HG02870 (cell line): Measurements from ENCODE around the gene SIK1.
"Not testable (repeated sequence)": the region's sequence is repeated elsewhere in the genome, so short reads cannot be mapped to it uniquely, and the experiment has no call there.

Experiments used
- ATAC-seq: cut with Tn5 transposase; IDR thresholded peaks from one replicate; pipeline ENCODE4 v1.9.1; 2021; ENCODE audit warnings: mild to moderate bottlenecking, moderate library complexity; ENCODE audit not compliant: unreplicated experiment

The SIK1 gene

GRCh38 chr21:43440835-43441727 is 14.2 kb upstream of the SIK1 start:
- ATAC-seq: not testable (repeated sequence)

- ATAC-seq: not testable (repeated sequence)
Measured at GRCh38 chr21:43439316-43440075, 12.6 kb upstream of the SIK1 start.

GRCh38 chr21:43436272-43436671 is 9.3 kb upstream of the SIK1 start:
- ATAC-seq: not testable (repeated sequence)

GRCh38 chr21:43433340-43434136 is 6.6 kb upstream of the SIK1 start:
- not testable (repeated sequence) for ATAC-seq

GRCh38 chr21:43430830-43431416 is 4.0 kb upstream of the SIK1 start:
- ATAC-seq: not testable (repeated sequence)

- ATAC-seq: not testable (repeated sequence)
Measured at GRCh38 chr21:43428964-43429363, 2.0 kb upstream of the SIK1 start.

GRCh38 chr21:43427242-43427559 is 270 bp upstream of the SIK1 start:
- ATAC-seq: peak; percentile 78

GRCh38 chr21:43426004-43426403 is 927 bp downstream of the SIK1 start:
- ATAC-seq: not testable (repeated sequence)

GRCh38 chr21:43419475-43419874 is 7.5 kb downstream of the SIK1 start:
- ATAC-seq: not testable (repeated sequence)

- not testable (repeated sequence) for ATAC-seq
Measured at GRCh38 chr21:43414576-43414975, 12.4 kb downstream of the SIK1 start.

- ATAC-seq: not testable (repeated sequence)
Measured at GRCh38 chr21:43412020-43412788, 14.7 kb downstream of the SIK1 start.

GRCh38 chr21:43410456-43411068 is 16.4 kb downstream of the SIK1 start:
- not testable (repeated sequence) for ATAC-seq

GRCh38 chr21:43407139-43407538 is 19.8 kb downstream of the SIK1 start:
- not testable (repeated sequence) for ATAC-seq

GRCh38 chr21:43404450-43404849 is 22.5 kb downstream of the SIK1 start:
- not testable (repeated sequence) for ATAC-seq

GRCh38 chr21:43403651-43404430 is 23.1 kb downstream of the SIK1 start:
- not testable (repeated sequence) for ATAC-seq

GRCh38 chr21:43401125-43401524 is 25.8 kb downstream of the SIK1 start:
- ATAC-seq: not testable (repeated sequence)

GRCh38 chr21:43399595-43400015 is 27.3 kb downstream of the SIK1 start:
- not testable (repeated sequence) for ATAC-seq

- not testable (repeated sequence) for ATAC-seq
Measured at GRCh38 chr21:43399136-43399535, 27.8 kb downstream of the SIK1 start.

GRCh38 chr21:43398533-43398932 is 28.4 kb downstream of the SIK1 start:
- not testable (repeated sequence) for ATAC-seq
